BLaER1 treated with 17β-estradiol and CSF1 and Interleukin-3, amounts not matched to agents 10 nM and 100 nM (cell line): ENCODE measurements around the gene SWI5.

Experiments used
- H3K27ac ChIP-seq, 11 experiments: shearing (Covaris generic); formaldehyde crosslinking; 2 replicates each; pipeline ENCODE4 v1.8.1; 2022
- H3K27me3 ChIP-seq, 11 experiments: shearing (Covaris generic); formaldehyde crosslinking; 2 replicates each; pipeline ENCODE4 v1.8.1; 2022
- H3K36me3 ChIP-seq, 11 experiments: shearing (Covaris generic); formaldehyde crosslinking; 2 replicates each; pipeline ENCODE4 v1.8.1; 2022
- H3K4me1 ChIP-seq, 10 experiments: shearing (Covaris generic); formaldehyde crosslinking; 2 replicates each; pipeline ENCODE4 v1.8.1; 2022
- H3K4me2 ChIP-seq, 11 experiments: shearing (Covaris generic); formaldehyde crosslinking; 2 replicates each; pipeline ENCODE4 v1.8.1; 2022
- H3K4me3 ChIP-seq, 10 experiments: shearing (Covaris generic); formaldehyde crosslinking; 2 replicates each; pipeline ENCODE4 v1.8.1; 2022
- H3K9ac ChIP-seq, 11 experiments: shearing (Covaris generic); formaldehyde crosslinking; 2 replicates each; pipeline ENCODE4 v1.8.1; 2022
- H3K9me3 ChIP-seq, 11 experiments: shearing (Covaris generic); formaldehyde crosslinking; replicated peaks in 1 of 11; 2 replicates each; pipeline ENCODE4 v1.8.1; 2022
- H4K20me1 ChIP-seq, 11 experiments: shearing (Covaris generic); formaldehyde crosslinking; 2 replicates each; pipeline ENCODE4 v1.8.1; 2022
- Cebpa-rat ChIP-seq, 11 experiments: shearing (Covaris generic); IDR thresholded peaks; 2 replicates each; pipeline ENCODE4 v1.8.1; 2022

SWI5 gene

GRCh38 chr9:128280084-128280622, 4.1 kb downstream of the SWI5 start:
- no peaks in the 10 kb centered on the region for H3K9me3 ChIP-seq
- H3K4me3 ChIP-seq: no peak overlapping the region
- no peaks in the 10 kb centered on the region for H4K20me1 ChIP-seq
- no peaks in the 10 kb centered on the region for H3K27me3 ChIP-seq
- H3K4me2 ChIP-seq: peak overlapping the region; percentile 44 to 100 (median 96); a peak in 21 of 22 replicates
- H3K27ac ChIP-seq: peak overlapping the region in 8 of 11 experiments; percentile 8 to 65 (median 32); a peak in 11 of 22 replicates
- TF ChIP-seq Cebpa-rat (IDR thresholded peaks at IDR 0.05): peak in 5 of 11 experiments; percentile 16 to 45 (median 29); a peak in 3 of 22 replicates
- H3K36me3 ChIP-seq: peaks cover 0 to under 1% (median 0%) of the 10 kb centered on the region in 11 experiments; a peak in 1 of 22 replicates
- H3K4me1 ChIP-seq: peaks cover 39 to 57% (median 53%) of the 10 kb centered on the region in 10 experiments
- peak overlapping the region in 2 of 11 experiments; percentile 22 to 50; a peak in 3 of 22 replicates for H3K9ac ChIP-seq

- H3K9ac ChIP-seq: no peak overlapping the region
- H3K27ac ChIP-seq: no peak overlapping the region
- H3K4me2 ChIP-seq: no peak overlapping the region
- no peaks in the 10 kb centered on the region for H3K27me3 ChIP-seq
- H3K36me3 ChIP-seq: peaks cover 0 to 17% (median 11%) of the 10 kb centered on the region in 11 experiments; a peak in 10 of 22 replicates
- peaks cover 29 to 54% (median 46%) of the 10 kb centered on the region in 10 experiments for H3K4me1 ChIP-seq
- no peaks in the 10 kb centered on the region for H3K9me3 ChIP-seq
- no peak overlapping the region for H3K4me3 ChIP-seq
- no peaks in the 10 kb centered on the region for H4K20me1 ChIP-seq
- no peak for TF ChIP-seq Cebpa-rat (IDR thresholded peaks at IDR 0.05)
Observed at GRCh38 chr9:128282500-128282899, 6.4 kb downstream of the SWI5 start.

GRCh38 chr9:128285033-128285784, 9.1 kb downstream of the SWI5 start:
- Histone ChIP-seq H3K4me1 (peaks cover 4 to 27% (median 19%) of the 10 kb centered on the region in 10 experiments), H3K9ac (0 out of 22 replicates have a peak overlapping the region, but pooled peaks of 2 of the 11 experiments have one; percentile 0 to 1), H3K9me3 (no peaks in the 10 kb centered on the region), H3K4me3 (no peak overlapping the region), H3K27ac (peak overlapping the region in 4 of 11 experiments; percentile 12 to 34 (median 26); a peak in 4 of 22 replicates), H3K4me2 (peak overlapping the region in 8 of 11 experiments; percentile 16 to 60 (median 52); a peak in 14 of 22 replicates), H4K20me1 (no peaks in the 10 kb centered on the region), H3K36me3 (peaks cover 4 to 27% (median 14%) of the 10 kb centered on the region in 11 experiments; a peak in 13 of 22 replicates), H3K27me3 (no peaks in the 10 kb centered on the region)
- TF ChIP-seq Cebpa-rat (IDR thresholded peaks at IDR 0.05): no peak

- H3K27me3 ChIP-seq: no peaks in the 10 kb centered on the region
- no peaks in the 10 kb centered on the region for H3K9me3 ChIP-seq
- H3K36me3 ChIP-seq: peaks cover 4 to 27% (median 14%) of the 10 kb centered on the region in 11 experiments; a peak in 13 of 22 replicates
- no peak overlapping the region for H3K4me2 ChIP-seq
- peaks cover 0 to 22% (median 12%) of the 10 kb centered on the region in 10 experiments; a peak in 13 of 20 replicates for H3K4me1 ChIP-seq
- no peak overlapping the region for H3K4me3 ChIP-seq
- H4K20me1 ChIP-seq: no peaks in the 10 kb centered on the region
- no peak overlapping the region for H3K9ac ChIP-seq
- no peak for TF ChIP-seq Cebpa-rat (IDR thresholded peaks at IDR 0.05)
- no peak overlapping the region for H3K27ac ChIP-seq
Observed at GRCh38 chr9:128286440-128286839, 10.4 kb downstream of the SWI5 start.

- Histone ChIP-seq H3K4me2 (no peak overlapping the region), H3K9ac (no peak overlapping the region), H3K36me3 (peaks cover 4 to 27% (median 14%) of the 10 kb centered on the region in 11 experiments; a peak in 13 of 22 replicates), H4K20me1 (no peaks in the 10 kb centered on the region), H3K4me3 (no peak overlapping the region), H3K9me3 (no peaks in the 10 kb centered on the region), H3K27ac (peak overlapping the region in 3 of 11 experiments; percentile 17 to 32 (median 23); a peak in 3 of 22 replicates), H3K4me1 (peaks cover 0 to 40% (median 29%) of the 10 kb centered on the region in 10 experiments; a peak in 16 of 20 replicates), H3K27me3 (no peaks in the 10 kb centered on the region)
- no peak for TF ChIP-seq Cebpa-rat (IDR thresholded peaks at IDR 0.05)
Observed at GRCh38 chr9:128288273-128289004, 12.4 kb downstream of the SWI5 start.

GRCh38 chr9:128292009-128292408, 15.9 kb downstream of the SWI5 start:
- peak overlapping the region in 4 of 11 experiments; percentile 6 to 64 (median 38); a peak in 6 of 22 replicates for H3K9ac ChIP-seq
- H3K27ac ChIP-seq: peak overlapping the region in 6 of 11 experiments; percentile 26 to 79 (median 70); a peak in 11 of 22 replicates
- peaks cover 0 to 11% (median under 1%) of the 10 kb centered on the region in 11 experiments; a peak in 8 of 22 replicates for H3K36me3 ChIP-seq
- H4K20me1 ChIP-seq: no peaks in the 10 kb centered on the region
- H3K27me3 ChIP-seq: no peaks in the 10 kb centered on the region
- no peak for TF ChIP-seq Cebpa-rat (IDR thresholded peaks at IDR 0.05)
- H3K4me1 ChIP-seq: peaks cover 0 to 41% (median 33%) of the 10 kb centered on the region in 10 experiments; a peak in 16 of 20 replicates
- H3K4me3 ChIP-seq: no peak overlapping the region
- no peaks in the 10 kb centered on the region for H3K9me3 ChIP-seq
- peak overlapping the region in 8 of 11 experiments; percentile 34 to 73 (median 62); a peak in 16 of 22 replicates for H3K4me2 ChIP-seq

- Histone ChIP-seq H3K9ac (peak overlapping the region in 7 of 11 experiments; percentile 4 to 65 (median 19); a peak in 11 of 22 replicates), H3K4me1 (peaks cover 0 to 40% (median 33%) of the 10 kb centered on the region in 10 experiments; a peak in 16 of 20 replicates)
Observed at GRCh38 chr9:128293091-128293490, 17.0 kb downstream of the SWI5 start.

GRCh38 chr9:128294142-128294541, 18.1 kb downstream of the SWI5 start:
- H3K9ac ChIP-seq: peak overlapping the region in 6 of 11 experiments; percentile 5 to 65 (median 38); a peak in 8 of 22 replicates
- peak overlapping the region in 8 of 11 experiments; percentile 11 to 73 (median 57); a peak in 10 of 22 replicates for H3K4me2 ChIP-seq
- no peaks in the 10 kb centered on the region for H3K9me3 ChIP-seq
- H3K4me1 ChIP-seq: peaks cover 0 to 40% (median 33%) of the 10 kb centered on the region in 10 experiments; a peak in 16 of 20 replicates
- peak overlapping the region in 6 of 11 experiments; percentile 19 to 79 (median 70); a peak in 12 of 22 replicates for H3K27ac ChIP-seq
- H4K20me1 ChIP-seq: no peaks in the 10 kb centered on the region
- peaks cover 0 to under 1% (median 0%) of the 10 kb centered on the region in 11 experiments; a peak in 1 of 22 replicates for H3K36me3 ChIP-seq
- no peak overlapping the region for H3K4me3 ChIP-seq
- no peaks in the 10 kb centered on the region for H3K27me3 ChIP-seq
- no peak for TF ChIP-seq Cebpa-rat (IDR thresholded peaks at IDR 0.05)

More at GRCh38 chr9:128293091-128293490, 17.0 kb downstream of the SWI5 start:
- H3K4me3 ChIP-seq: no peak overlapping the region
- TF ChIP-seq Cebpa-rat (IDR thresholded peaks at IDR 0.05): peak in 1 of 11 experiments; percentile 26; a peak in 1 of 22 replicates
- no peaks in the 10 kb centered on the region for H3K27me3 ChIP-seq
- no peaks in the 10 kb centered on the region for H3K9me3 ChIP-seq
- no peaks in the 10 kb centered on the region for H4K20me1 ChIP-seq
- peak overlapping the region in 7 of 11 experiments; percentile 36 to 79 (median 69); a peak in 13 of 22 replicates for H3K27ac ChIP-seq
- peak overlapping the region in 9 of 11 experiments; percentile 21 to 73 (median 60); a peak in 16 of 22 replicates for H3K4me2 ChIP-seq
- peaks cover 0 to 10% (median 0%) of the 10 kb centered on the region in 11 experiments; a peak in 8 of 22 replicates for H3K36me3 ChIP-seq
